Spinal cord (tissue), 10 donors: ENCODE results near the gene OSBPL7. TPM values are rescaled to one million over a fixed set of nuclear protein-coding genes. Genes with fewer than 3 reads are reported as not detected.
"Not testable (repeated sequence)": the region's sequence is repeated elsewhere in the genome, so short reads cannot be mapped to it uniquely, and the experiment has no call there.

Experiments
- DNase-seq, 6 donors: peaks; one replicate each; pipeline versions ENCODE4 v3.0.0 to v3.0.0-alpha.2; 2013 to 2015; ENCODE audit warnings: low spot score in 6 of 6, low read depth in 4 of 6
- H3K27ac ChIP-seq: one replicate; pipeline ENCODE4 v1.5.1; 2013; ENCODE audit warnings: low read depth, low read length, control low read depth
- H3K27me3 ChIP-seq: one replicate; pipeline ENCODE4 v1.6.1; 2013; ENCODE audit warnings: low read length; ENCODE audit not compliant: control insufficient read depth, insufficient read depth
- H3K36me3 ChIP-seq: one replicate; pipeline ENCODE4 v1.6.1; 2013; ENCODE audit warnings: low read length; ENCODE audit not compliant: control insufficient read depth, insufficient read depth
- H3K4me1 ChIP-seq: one replicate; pipeline ENCODE4 v1.6.1; 2013; ENCODE audit warnings: low read length; ENCODE audit not compliant: control insufficient read depth, insufficient read depth
- H3K4me3 ChIP-seq: one replicate; pipeline ENCODE4 v1.5.1; 2013; ENCODE audit warnings: low read depth, low read length, control low read depth
- H3K9me3 ChIP-seq: one replicate; pipeline ENCODE4 v1.6.1; 2013; ENCODE audit warnings: low read length; ENCODE audit not compliant: control insufficient read depth, insufficient read depth
- WGBS: methylation state at CpG from one replicate; pipeline ENCODE4 v1.1.5; 2013; ENCODE audit warnings: missing lambda C conversion rate; ENCODE audit not compliant: insufficient coverage; 5-methylcytosine and 5-hydroxymethylcytosine counted together
- polyA plus RNA-seq, 2 donors: library from polyadenylated mRNA; unstranded; fragments of 120-200 nt; gene quantifications; one replicate each; pipeline ENCODE4 v1.2.1, GENCODE V29; 2013; ENCODE audit not compliant: insufficient read length in 2 of 2
- total RNA-seq, 2 donors: library from RNA; depleted of rRNA in 1 of 2; stranded (reverse); fragments of 120-200 nt in 1 of 2; fragments of >200 nt in 1 of 2; gene quantifications; one replicate each; pipeline versions ENCODE4 v1.2.3 to v1.2.4, GENCODE V29; 2013 to 2014
- donor health status: healthy.

The OSBPL7 gene
- total and polyA plus RNA-seq, 4 donors = 7.1 to 25.6 (median 17.8) TPM

DNA sequence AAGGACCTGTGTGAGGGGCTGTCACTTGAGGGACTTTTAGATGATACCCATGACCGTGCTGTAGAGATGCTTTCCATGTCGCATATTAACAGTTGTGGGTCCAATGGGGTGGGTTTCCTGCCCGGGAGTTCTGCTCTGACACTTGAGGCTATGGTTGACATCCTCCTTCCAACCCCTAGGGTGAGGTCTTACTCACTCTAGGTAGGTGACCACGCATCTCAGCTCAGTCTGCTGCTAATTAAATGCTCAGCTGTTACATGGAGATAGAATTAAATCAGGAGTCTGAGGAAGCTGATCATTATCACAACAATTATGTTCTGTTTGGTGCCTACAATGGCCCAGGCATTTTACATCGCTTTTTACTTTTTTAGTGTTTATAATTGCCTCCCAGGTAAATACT, 40.2 kb downstream of the OSBPL7 start:
- no peak for DNase-seq
- Histone ChIP-seq H3K27me3 (peaks cover 38% of the 10 kb centered on the region), H3K36me3 (no peaks in the 10 kb centered on the region), H3K27ac (no peak overlapping the region), H3K4me3 (no peak overlapping the region), H3K4me1 (no peaks in the 10 kb centered on the region), H3K9me3 (no peaks in the 10 kb centered on the region)
- WGBS = 80% methylated on average over 1 of the region's 5 CpGs

GRCh38 chr17:47778184-47778635, 43.4 kb downstream of the OSBPL7 start:
- H3K36me3 ChIP-seq = no peaks in the 10 kb centered on the region
- H3K9me3 ChIP-seq = no peaks in the 10 kb centered on the region
- no peak overlapping the region for H3K4me3 ChIP-seq
- whole genome bisulfite sequencing = 21% methylated on average over 45 of the region's 45 CpGs
- no peak for DNase-seq
- peaks cover 48% of the 10 kb centered on the region for H3K27me3 ChIP-seq
- H3K4me1 ChIP-seq = no peaks in the 10 kb centered on the region
- no peak overlapping the region for H3K27ac ChIP-seq

GRCh38 chr17:47776330-47777197, 45.0 kb downstream of the OSBPL7 start:
- Histone ChIP-seq H3K9me3 (no peaks in the 10 kb centered on the region), H3K4me1 (no peaks in the 10 kb centered on the region), H3K27ac (no peak overlapping the region), H3K27me3 (peaks cover 49% of the 10 kb centered on the region), H3K4me3 (no peak overlapping the region), H3K36me3 (no peaks in the 10 kb centered on the region)
- 80% methylated on average over 1 of the region's 14 CpGs for WGBS
- DNase-seq = peak in 2 of 6 donors; percentile 22 to 37

DNA sequence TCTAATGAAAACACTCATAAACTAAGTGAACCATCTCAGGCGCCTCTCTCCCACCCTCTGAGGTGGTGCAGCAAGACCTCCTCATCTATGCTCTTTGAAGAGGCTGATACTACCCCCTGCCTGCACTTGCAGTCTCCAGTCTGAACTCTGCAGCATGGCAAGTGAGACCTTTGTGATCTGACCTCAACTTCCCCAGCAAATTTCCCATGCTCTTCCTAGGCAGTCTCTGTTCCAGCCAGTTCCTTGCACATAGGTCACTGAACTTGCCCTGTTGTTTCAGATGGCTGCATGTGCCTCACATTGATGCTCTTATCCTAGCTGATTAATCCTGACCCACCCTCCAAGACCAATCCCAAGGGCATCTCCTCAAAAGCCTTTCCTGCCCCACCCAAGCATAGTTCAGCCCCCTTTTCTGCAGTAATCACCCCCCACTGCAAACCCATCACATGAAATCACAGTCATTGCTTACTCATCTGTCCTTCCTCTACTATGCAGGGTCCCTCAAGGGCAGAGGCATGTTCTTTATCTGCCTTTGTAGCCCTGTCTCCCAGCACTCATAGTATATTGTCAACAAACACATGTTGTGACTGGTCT, 46.5 kb downstream of the OSBPL7 start:
- DNase-seq = no peak
- H3K4me1 ChIP-seq = no peaks in the 10 kb centered on the region
- H3K27me3 ChIP-seq = peaks cover 49% of the 10 kb centered on the region
- H3K9me3 ChIP-seq = no peaks in the 10 kb centered on the region
- H3K4me3 ChIP-seq = no peak overlapping the region
- WGBS = 50% methylated on average over 1 of the region's 1 CpG
- H3K36me3 ChIP-seq = no peaks in the 10 kb centered on the region
- H3K27ac ChIP-seq = no peak overlapping the region

- Histone ChIP-seq H3K4me3 (no peak overlapping the region), H3K27ac (no peak overlapping the region), H3K4me1 (no peaks in the 10 kb centered on the region), H3K9me3 (no peaks in the 10 kb centered on the region), H3K36me3 (no peaks in the 10 kb centered on the region), H3K27me3 (peaks cover 49% of the 10 kb centered on the region)
- DNase-seq = no peak
- 70% methylated on average over 3 of the region's 4 CpGs for WGBS
These were observed 47.3 kb downstream of the OSBPL7 start for GRCh38 chr17:47774331-47774730.

DNA sequence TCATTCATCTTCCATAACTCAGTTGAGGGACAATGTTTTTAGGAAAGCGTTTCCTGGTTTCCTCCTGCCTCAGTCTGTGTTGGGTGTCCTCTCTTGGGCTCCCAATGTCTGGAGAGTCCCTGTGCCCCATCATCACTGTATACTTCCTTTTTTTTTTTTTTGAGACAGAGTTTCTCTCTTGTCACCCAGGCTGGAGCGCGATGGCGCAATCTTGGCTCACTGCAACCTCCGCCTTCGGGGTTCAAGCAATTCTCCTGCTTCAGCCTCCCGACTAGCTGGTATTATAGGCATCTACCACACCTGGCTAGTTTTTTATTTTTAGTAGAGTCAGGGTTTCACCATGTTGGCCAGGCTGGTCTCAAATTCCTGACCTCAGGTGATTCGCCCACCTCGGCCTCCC, 47.9 kb downstream of the OSBPL7 start:
- not testable (repeated sequence) for H3K36me3 ChIP-seq, DNase-seq, H3K4me1 ChIP-seq, H3K27ac ChIP-seq, H3K4me3 ChIP-seq, H3K9me3 ChIP-seq
- WGBS = 100% methylated on average over 3 of the region's 9 CpGs
- H3K27me3 ChIP-seq = peaks cover 48% of the 10 kb centered on the region

DNA sequence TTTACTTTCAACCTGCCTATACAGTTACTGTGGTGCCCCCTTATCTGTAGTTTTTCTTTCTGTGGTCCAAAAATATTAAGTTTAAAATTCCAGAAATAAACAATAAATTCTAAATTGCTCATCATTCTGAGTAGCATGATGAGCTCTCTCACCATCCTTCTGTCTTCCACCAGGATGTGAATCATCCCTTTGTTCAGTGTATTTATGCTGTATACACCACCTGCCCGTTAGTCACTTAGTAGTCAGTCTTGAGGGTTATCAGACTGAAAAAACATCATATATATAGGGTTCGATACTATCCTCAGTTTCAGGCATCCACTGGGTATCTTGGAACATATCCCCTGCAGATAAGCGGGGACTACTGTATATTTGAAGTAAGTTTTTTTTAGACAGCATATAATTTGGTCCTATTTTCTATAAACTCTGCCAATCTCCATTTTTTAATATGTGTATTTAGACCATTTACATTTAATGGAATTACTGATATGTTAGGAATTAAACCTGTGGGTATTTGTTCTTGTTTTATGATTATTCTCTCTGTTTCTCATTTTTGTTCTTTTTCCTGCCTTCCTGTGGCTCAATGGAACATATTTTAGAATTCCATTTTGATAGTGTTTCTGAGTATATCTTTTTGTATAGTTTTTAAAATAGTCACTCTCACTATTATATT, 57.5 kb downstream of the OSBPL7 start:
- Histone ChIP-seq H3K9me3 (peaks cover 4% of the 10 kb centered on the region), H3K27ac (no peak overlapping the region), H3K4me1 (no peaks in the 10 kb centered on the region), H3K27me3 (no peaks in the 10 kb centered on the region), H3K36me3 (no peaks in the 10 kb centered on the region), H3K4me3 (no peak overlapping the region)
- no peak for DNase-seq
- WGBS = no CpG with 5 or more reads among the region's 3 CpGs

- Histone ChIP-seq H3K4me1 (no peaks in the 10 kb centered on the region), H3K36me3 (no peaks in the 10 kb centered on the region), H3K4me3 (no peak overlapping the region), H3K9me3 (peaks cover 4% of the 10 kb centered on the region), H3K27ac (no peak overlapping the region), H3K27me3 (no peaks in the 10 kb centered on the region)
- no CpG with 5 or more reads among the region's 2 CpGs for WGBS
- DNase-seq = no peak
These were observed 58.9 kb downstream of the OSBPL7 start for GRCh38 chr17:47762728-47763127.

DNA sequence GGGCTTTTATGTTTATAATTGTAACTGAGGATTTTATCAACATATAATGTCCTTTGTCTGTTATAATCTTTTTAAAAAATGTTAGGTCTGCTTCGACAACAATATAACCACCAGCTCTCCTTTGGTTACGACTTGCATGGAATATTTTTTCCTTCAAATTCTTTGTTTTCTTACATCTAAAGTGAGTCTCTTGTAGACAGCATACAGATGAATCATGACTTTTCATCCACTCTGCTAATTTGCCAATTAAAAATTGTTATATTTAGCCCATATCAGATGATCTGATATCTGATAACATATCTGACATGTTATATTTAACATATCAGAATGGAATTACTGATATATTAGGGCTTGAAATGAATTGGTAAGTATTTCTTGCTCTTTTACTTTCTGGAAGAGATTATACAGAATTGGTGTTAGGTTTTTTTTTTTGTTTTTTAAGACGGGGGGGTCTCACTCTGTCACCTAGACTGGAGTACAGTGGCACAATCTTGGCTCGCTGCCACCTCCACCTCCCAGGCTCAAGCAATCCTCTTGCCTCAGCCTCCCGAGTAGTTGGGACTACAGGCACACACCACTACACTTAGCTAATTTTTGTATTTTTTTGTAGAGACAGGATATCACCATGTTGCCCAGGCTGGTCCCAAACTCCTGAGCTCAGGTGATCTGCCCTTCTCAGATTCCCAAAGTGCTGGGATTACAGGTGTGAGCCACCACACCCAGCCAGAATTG, 61.0 kb downstream of the OSBPL7 start:
- Histone ChIP-seq H3K27me3 (no peaks in the 10 kb centered on the region), H3K9me3 (peaks cover 4% of the 10 kb centered on the region), H3K4me1 (no peaks in the 10 kb centered on the region), H3K4me3 (no peak overlapping the region), H3K27ac (no peak overlapping the region), H3K36me3 (no peaks in the 10 kb centered on the region)
- no peak for DNase-seq
- no CpG with 5 or more reads among the region's 5 CpGs for WGBS
